NCI-H1092 treated with DMSO at 0.1 percent for 48 hours (cell line): Measurements from ENCODE around the gene MTA3.
"Not testable (repeated sequence)": the region's sequence is repeated elsewhere in the genome, so short reads cannot be mapped to it uniquely, and the experiment has no call there.

Experiments used
- DNase-seq: peaks from one replicate; lab custom pipeline; 2025; lab: John Stamatoyannopoulos, UW

The MTA3 gene

GRCh38 chr2:42567364-42567763 lies 1.1 kb upstream of the MTA3 start:
- no peak for DNase-seq

- peak; percentile 20 for DNase-seq
Observed at GRCh38 chr2:42567806-42568400, 529 bp upstream of the MTA3 start.

GRCh38 chr2:42569116-42569711 lies 782 bp downstream of the MTA3 start:
- peak; percentile 23 for DNase-seq

GRCh38 chr2:42569883-42570282 lies 1.5 kb downstream of the MTA3 start:
- no peak for DNase-seq

- no peak for DNase-seq
Observed at GRCh38 chr2:42572297-42573081, 4.1 kb downstream of the MTA3 start.

GRCh38 chr2:42573256-42573655 lies 4.8 kb downstream of the MTA3 start:
- DNase-seq = no peak

GRCh38 chr2:42575458-42576064 lies 7.1 kb downstream of the MTA3 start:
- DNase-seq = no peak

- no peak for DNase-seq
Observed at GRCh38 chr2:42578621-42579020, 10.2 kb downstream of the MTA3 start.

- no peak for DNase-seq
Observed at GRCh38 chr2:42581257-42581656, 12.8 kb downstream of the MTA3 start.

- not testable (repeated sequence) for DNase-seq
Observed at GRCh38 chr2:42584628-42585027, 16.2 kb downstream of the MTA3 start.

- no peak for DNase-seq
Observed at GRCh38 chr2:42585779-42586178, 17.3 kb downstream of the MTA3 start.

- no peak for DNase-seq
Observed at GRCh38 chr2:42587526-42588117, 19.2 kb downstream of the MTA3 start.

- no peak for DNase-seq
Observed at GRCh38 chr2:42588121-42588520, 19.7 kb downstream of the MTA3 start.

- no peak for DNase-seq
Observed at GRCh38 chr2:42590176-42590575, 21.7 kb downstream of the MTA3 start.

- DNase-seq = no peak
Observed at GRCh38 chr2:42593282-42593681, 24.9 kb downstream of the MTA3 start.

GRCh38 chr2:42598656-42599055 lies 30.2 kb downstream of the MTA3 start:
- DNase-seq = no peak

GRCh38 chr2:42601076-42601475 lies 32.6 kb downstream of the MTA3 start:
- DNase-seq = no peak

GRCh38 chr2:42602218-42602875 lies 33.9 kb downstream of the MTA3 start:
- peak; percentile 27 for DNase-seq

- no peak for DNase-seq
Observed at GRCh38 chr2:42602876-42603219, 34.4 kb downstream of the MTA3 start.

- not testable (repeated sequence) for DNase-seq
Observed at GRCh38 chr2:42604341-42604867, 36.0 kb downstream of the MTA3 start.

GRCh38 chr2:42606166-42606565 lies 37.7 kb downstream of the MTA3 start:
- DNase-seq = not testable (repeated sequence)
